Activated CD4-positive, alpha-beta T cell treated with anti-CD3 and anti-CD28 coated beads for 36 hours (primary cell): Measurements from ENCODE around the gene RPTOR. TPM values are rescaled to one million over a fixed set of nuclear protein-coding genes. Genes with fewer than 3 reads are reported as not detected.
"Not testable (repeated sequence)": the region's sequence is repeated elsewhere in the genome, so short reads cannot be mapped to it uniquely, and the experiment has no call there.

Experiments used
- ATAC-seq: fragments of 200-7000 bp; cut with Tn5 transposase; one replicate; pipeline ENCODE4 v1.10.0; 2021; ENCODE audit warnings: mild to moderate bottlenecking, moderate library complexity
- CTCF ChIA-PET: fragments of 350-600 bp; sonication (Branson Sonifier 250); formaldehyde crosslinking; loops from one replicate; lab custom pipeline; 2021; ENCODE audit warnings: antibody characterized with exemption; lab: Charles Lee
- POLR2A ChIA-PET: fragments of 350-600 bp; sonication (Branson Sonifier 250); formaldehyde crosslinking; loops from one replicate; lab custom pipeline; 2021; ENCODE audit warnings: antibody characterized with exemption, inconsistent platforms; lab: Charles Lee
- DNase-seq: peaks from one replicate; pipeline ENCODE4 v3.0.0-alpha.2; 2020
- H3K27ac Mint-ChIP-seq: one replicate; pipeline ENCODE4 v1.8.0; 2021; ENCODE audit warnings: mixed read lengths
- H3K27me3 Mint-ChIP-seq: one replicate; pipeline ENCODE4 v1.8.0; 2021; ENCODE audit warnings: mixed read lengths
- H3K36me3 Mint-ChIP-seq: one replicate; pipeline ENCODE4 v1.8.0; 2021; ENCODE audit warnings: low read depth, mixed read lengths
- H3K4me1 Mint-ChIP-seq: one replicate; pipeline ENCODE4 v1.8.0; 2021; ENCODE audit warnings: mixed read lengths
- H3K4me3 Mint-ChIP-seq: one replicate; pipeline ENCODE4 v1.8.0; 2021; ENCODE audit warnings: mild to moderate bottlenecking, moderate library complexity, mixed read lengths
- H3K9me3 Mint-ChIP-seq: one replicate; pipeline ENCODE4 v1.8.0; 2021; ENCODE audit warnings: low read depth, mixed read lengths
- intact Hi-C, 2 experiments: fragments of 100-400 bp; cut with DNase I in 1 of 2; cut with micrococcal nuclease in 1 of 2; formaldehyde crosslinking; loops; one replicate each; pipeline versions ENCODE4 v1.14.2 to v1.15.1; 2022 to 2024; cut with DNase I, micrococcal nuclease
- total RNA-seq, 2 experiments: library from RNA; stranded (reverse); gene quantifications; one replicate each; pipeline ENCODE4 v1.2.3, GENCODE V29; 2021

RPTOR gene
- total RNA-seq, 2 experiments from 2014 or later, result 48.6 to 58.1 TPM

DNA sequence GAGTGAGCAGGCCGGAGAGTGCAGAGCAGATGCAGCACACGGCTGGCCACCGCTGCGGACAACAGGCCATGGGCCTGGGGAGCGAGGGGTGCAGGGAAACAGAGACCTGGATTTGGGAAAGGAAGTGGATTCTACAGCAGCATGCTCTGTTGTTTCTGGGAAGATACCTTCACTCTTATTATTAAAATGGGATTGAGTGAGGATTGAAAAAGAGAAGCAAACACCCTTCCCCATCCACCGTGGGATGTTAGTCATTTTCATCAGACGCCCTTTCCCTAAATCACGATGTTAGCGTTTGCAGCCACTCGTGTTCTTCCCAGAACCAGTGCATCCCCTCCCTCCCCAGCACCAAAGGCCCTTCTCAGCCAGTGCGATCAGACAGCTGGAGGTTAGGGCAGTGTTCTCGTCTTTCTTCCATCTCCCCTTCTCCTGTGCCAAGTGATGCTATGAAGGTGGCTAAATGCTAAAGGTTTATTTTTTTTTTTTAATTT lies 250.5 kb downstream of the RPTOR start:
- intact Hi-C loops, result no loop called here
- CTCF ChIA-PET, result no interaction called here

GRCh38 chr17:80795754-80796153 lies 251.1 kb downstream of the RPTOR start:
- intact Hi-C loops, result no loop called here
- H3K36me3 Mint-ChIP-seq, result peaks cover 52% of the 10 kb centered on the region
- peak overlapping the region; percentile 15 for H3K27ac Mint-ChIP-seq
- H3K4me3 Mint-ChIP-seq, result no peak overlapping the region
- ATAC-seq, result no peak
- ChIA-PET CTCF (no interaction called here), POLR2A (no interaction called here)
- peaks cover 50% of the 10 kb centered on the region for H3K4me1 Mint-ChIP-seq
- H3K9me3 Mint-ChIP-seq, result no peaks in the 10 kb centered on the region
- H3K27me3 Mint-ChIP-seq, result no peaks in the 10 kb centered on the region
- DNase-seq, result no peak

More for the DNA sequence above, 250.5 kb downstream of the RPTOR start:
- Mint-ChIP-seq H3K27ac (no peak overlapping the region), H3K36me3 (peaks cover 52% of the 10 kb centered on the region), H3K4me3 (no peak overlapping the region), H3K27me3 (no peaks in the 10 kb centered on the region), H3K4me1 (peaks cover 56% of the 10 kb centered on the region), H3K9me3 (no peaks in the 10 kb centered on the region)
- DNase-seq (no peak), ATAC-seq (no peak)
- POLR2A ChIA-PET, result no interaction called here

GRCh38 chr17:80796430-80796861 lies 251.8 kb downstream of the RPTOR start:
- ChIA-PET CTCF (no interaction called here), POLR2A (no interaction called here)
- H3K9me3 Mint-ChIP-seq, result no peaks in the 10 kb centered on the region
- peak overlapping the region; percentile 15 for H3K27ac Mint-ChIP-seq
- intact Hi-C loops, result no loop called here
- no peak overlapping the region for H3K4me3 Mint-ChIP-seq
- ATAC-seq, result peak; percentile 63
- H3K27me3 Mint-ChIP-seq, result no peaks in the 10 kb centered on the region
- H3K4me1 Mint-ChIP-seq, result peaks cover 43% of the 10 kb centered on the region
- H3K36me3 Mint-ChIP-seq, result peaks cover 50% of the 10 kb centered on the region
- DNase-seq, result peak; percentile 45

DNA sequence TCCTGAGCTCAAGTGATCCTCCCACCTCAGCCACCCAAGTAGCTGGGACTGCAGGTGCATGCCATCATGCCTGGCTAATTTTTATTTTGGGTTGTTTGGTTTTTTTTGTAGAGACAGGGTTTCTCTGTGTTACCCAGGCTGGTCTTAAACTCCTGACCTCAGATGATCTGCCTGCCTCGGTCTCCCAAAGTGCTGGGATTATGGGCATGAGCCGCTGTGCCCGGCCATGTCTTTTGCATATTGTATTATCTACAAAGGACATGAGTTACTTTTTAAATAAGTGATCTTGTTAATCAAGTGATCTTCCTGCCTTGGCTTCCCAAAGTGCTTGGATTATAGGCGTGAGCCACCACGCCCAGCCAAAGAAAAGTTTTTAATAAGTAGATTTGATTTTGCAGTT lies 252.6 kb downstream of the RPTOR start:
- H3K27ac Mint-ChIP-seq, intact Hi-C loops: not testable (repeated sequence)

GRCh38 chr17:80797741-80798594 lies 253.3 kb downstream of the RPTOR start:
- intact Hi-C loops, result no loop called here
- H3K27ac Mint-ChIP-seq, result no peak overlapping the region
- ChIA-PET CTCF (no interaction called here), POLR2A (no interaction called here)
- no peak for ATAC-seq
- H3K4me3 Mint-ChIP-seq, result no peak overlapping the region
- peaks cover 29% of the 10 kb centered on the region for H3K4me1 Mint-ChIP-seq
- H3K9me3 Mint-ChIP-seq, result no peaks in the 10 kb centered on the region
- DNase-seq, result no peak
- H3K27me3 Mint-ChIP-seq, result no peaks in the 10 kb centered on the region
- peaks cover 44% of the 10 kb centered on the region for H3K36me3 Mint-ChIP-seq

More for the DNA sequence above, 252.6 kb downstream of the RPTOR start:
- DNase-seq, H3K4me3 Mint-ChIP-seq, POLR2A ChIA-PET, H3K9me3 Mint-ChIP-seq, H3K27me3 Mint-ChIP-seq, ATAC-seq: not testable (repeated sequence)
- CTCF ChIA-PET, result interaction anchor here (0.7 kb wide), 1 partner anchor 11 kb away, joined by 4 read pairs; no protein-coding TSS in a partner anchor
- H3K36me3 Mint-ChIP-seq, result peaks cover 46% of the 10 kb centered on the region
- peaks cover 35% of the 10 kb centered on the region for H3K4me1 Mint-ChIP-seq

- DNase-seq (no peak), ATAC-seq (no peak)
- no peak overlapping the region for H3K27ac Mint-ChIP-seq
- ChIA-PET POLR2A (no interaction called here), CTCF (interaction anchor here (0.6 to 1.0 kb wide), 2 partner anchors 12 to 61 kb away, joined by 3 read pairs; no protein-coding TSS in a partner anchor)
- peaks cover 40% of the 10 kb centered on the region for H3K36me3 Mint-ChIP-seq
- no peaks in the 10 kb centered on the region for H3K9me3 Mint-ChIP-seq
- intact Hi-C loops, result no loop called here
- H3K27me3 Mint-ChIP-seq, result no peaks in the 10 kb centered on the region
- H3K4me3 Mint-ChIP-seq, result no peak overlapping the region
- H3K4me1 Mint-ChIP-seq, result peaks cover 22% of the 10 kb centered on the region
These were observed 254.2 kb downstream of the RPTOR start for GRCh38 chr17:80798595-80799537.

GRCh38 chr17:80799538-80800480 lies 255.2 kb downstream of the RPTOR start:
- no peak for DNase-seq
- no peak for ATAC-seq
- ChIA-PET CTCF (interaction anchor here (0.6 to 1.1 kb wide), 4 partner anchors 10 to 793 kb away, joined by 3 read pairs; no protein-coding TSS in a partner anchor), POLR2A (no interaction called here)
- peaks cover 15% of the 10 kb centered on the region for H3K4me1 Mint-ChIP-seq
- H3K36me3 Mint-ChIP-seq, result peaks cover 38% of the 10 kb centered on the region
- no peaks in the 10 kb centered on the region for H3K9me3 Mint-ChIP-seq
- H3K27ac Mint-ChIP-seq, result no peak overlapping the region
- no peak overlapping the region for H3K4me3 Mint-ChIP-seq
- intact Hi-C loops, result no loop called here
- H3K27me3 Mint-ChIP-seq, result no peaks in the 10 kb centered on the region

GRCh38 chr17:80800481-80801391 lies 256.1 kb downstream of the RPTOR start:
- no peak for DNase-seq
- Mint-ChIP-seq H3K4me1 (peaks cover 14% of the 10 kb centered on the region), H3K4me3 (no peak overlapping the region), H3K36me3 (peaks cover 38% of the 10 kb centered on the region), H3K9me3 (peaks cover 2% of the 10 kb centered on the region), H3K27me3 (no peaks in the 10 kb centered on the region), H3K27ac (no peak overlapping the region)
- intact Hi-C loops, result no loop called here
- ChIA-PET CTCF (interaction anchor here (1.0 to 1.1 kb wide), 2 partner anchors 10 to 11 kb away, joined by 3 read pairs; no protein-coding TSS in a partner anchor), POLR2A (no interaction called here)
- ATAC-seq, result no peak

DNA sequence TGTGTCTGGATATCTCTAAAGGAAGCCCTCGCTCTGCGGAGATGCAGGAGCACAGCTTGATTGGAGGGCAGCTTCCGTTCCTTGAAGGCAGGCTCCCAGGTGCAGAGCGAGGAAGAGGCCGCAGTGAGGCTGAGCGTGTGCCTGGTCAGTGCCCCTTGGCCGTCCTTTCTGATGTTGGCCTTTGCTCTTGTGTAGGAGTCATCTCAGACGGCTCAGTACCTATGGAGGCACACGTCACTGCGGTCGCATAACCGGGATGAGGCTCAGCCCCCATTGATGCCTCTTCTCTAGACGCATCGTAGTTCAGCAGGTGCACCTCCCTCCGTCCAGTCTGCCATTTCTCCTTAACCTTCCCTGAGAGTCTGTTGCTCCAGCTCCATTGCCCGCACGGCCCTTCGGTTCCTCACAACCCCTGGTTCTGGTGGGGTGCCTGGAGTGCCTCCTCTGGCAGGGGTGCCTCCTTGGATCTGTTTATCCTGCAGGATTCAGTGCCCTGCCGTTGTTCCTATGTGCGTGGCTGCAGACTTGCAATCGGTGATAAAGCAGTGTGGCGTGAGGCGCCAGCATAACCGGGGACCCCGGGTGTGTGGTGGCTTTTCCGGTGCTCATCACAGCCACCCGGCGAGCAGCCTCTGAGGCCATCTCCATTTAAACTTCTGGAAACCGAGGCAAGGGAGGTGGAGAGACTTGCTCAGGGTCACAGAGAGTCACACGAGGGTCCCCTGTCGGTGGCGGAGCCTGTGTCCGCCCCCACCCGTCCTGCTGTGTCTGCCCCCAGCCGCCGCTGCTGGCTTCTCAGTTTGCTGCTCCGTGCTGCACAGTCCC lies 258.2 kb downstream of the RPTOR start:
- H3K36me3 Mint-ChIP-seq, result peaks cover 41% of the 10 kb centered on the region
- POLR2A ChIA-PET, result no interaction called here
- peaks cover 15% of the 10 kb centered on the region for H3K9me3 Mint-ChIP-seq
- CTCF ChIA-PET, result interaction anchor here (0.7 kb wide), 1 partner anchor 37 kb away, joined by 4 read pairs; no protein-coding TSS in a partner anchor
- no peak overlapping the region for H3K4me3 Mint-ChIP-seq
- intact Hi-C loops, result no loop called here
- H3K27me3 Mint-ChIP-seq, result no peaks in the 10 kb centered on the region
- DNase-seq (no peak), ATAC-seq (no peak)
- H3K4me1 Mint-ChIP-seq, result peaks cover 4% of the 10 kb centered on the region
- H3K27ac Mint-ChIP-seq, result no peak overlapping the region
